H1 (cell line): ENCODE data around the gene TIGD6.
"Not testable (repeated sequence)": the region's sequence is repeated elsewhere in the genome, so short reads cannot be mapped to it uniquely, and the experiment has no call there.

Experiments
- CHD2 ChIP-seq: IDR thresholded peaks from 2 replicates; pipeline ENCODE4 v1.6.1; 2012; ENCODE audit warnings: low read length, improper control_type of control experiment
- POLR2A ChIP-seq, 2 experiments: IDR thresholded peaks; 1 replicate in 1 of 2; 2 replicates in 1 of 2; pipeline ENCODE4 v1.6.1; 2011; ENCODE audit warnings: low read depth in 2 of 2, low read length in 2 of 2, mild to moderate bottlenecking in 2 of 2; ENCODE audit errors: control extremely low read depth in 1 of 2
- POLR2AphosphoS5 ChIP-seq: IDR thresholded peaks from 2 replicates; pipeline ENCODE4 v1.6.1; 2011; ENCODE audit warnings: low read depth, low read length

- not testable (repeated sequence) for TF ChIP-seq POLR2AphosphoS5; CHD2; POLR2A (IDR thresholded peaks at IDR 0.05; ENCODE audit: control extremely low read depth in 1 of 2, low read depth in 2 of 2, low read length in 2 of 2)
Observed at GRCh38 chr5:150028047-150028446, 27.6 kb upstream of the TIGD6 start.
